Body of pancreas (tissue), 4 donors: ENCODE measurements around the gene TNNC1.

Experiments used
- POLR2A ChIP-seq, 3 donors: fragments of 450-650 bp; IDR thresholded peaks; one replicate each; pipeline ENCODE4 v1.6.1; 2016; ENCODE audit warnings: antibody characterized with exemption in 3 of 3, mild to moderate bottlenecking in 2 of 3
- TF ChIP-seq, protein P1 (sequence below), 7 experiments: fragments of 450-650 bp in 4 of 7; fragments of 200-600 bp in 3 of 7; sonication (generic) in 3 of 7; IDR thresholded peaks; one replicate each; pipeline ENCODE4 v1.5.1; 2016 to 2019; ENCODE audit warnings: antibody characterized with exemption in 7 of 7

DNA sequence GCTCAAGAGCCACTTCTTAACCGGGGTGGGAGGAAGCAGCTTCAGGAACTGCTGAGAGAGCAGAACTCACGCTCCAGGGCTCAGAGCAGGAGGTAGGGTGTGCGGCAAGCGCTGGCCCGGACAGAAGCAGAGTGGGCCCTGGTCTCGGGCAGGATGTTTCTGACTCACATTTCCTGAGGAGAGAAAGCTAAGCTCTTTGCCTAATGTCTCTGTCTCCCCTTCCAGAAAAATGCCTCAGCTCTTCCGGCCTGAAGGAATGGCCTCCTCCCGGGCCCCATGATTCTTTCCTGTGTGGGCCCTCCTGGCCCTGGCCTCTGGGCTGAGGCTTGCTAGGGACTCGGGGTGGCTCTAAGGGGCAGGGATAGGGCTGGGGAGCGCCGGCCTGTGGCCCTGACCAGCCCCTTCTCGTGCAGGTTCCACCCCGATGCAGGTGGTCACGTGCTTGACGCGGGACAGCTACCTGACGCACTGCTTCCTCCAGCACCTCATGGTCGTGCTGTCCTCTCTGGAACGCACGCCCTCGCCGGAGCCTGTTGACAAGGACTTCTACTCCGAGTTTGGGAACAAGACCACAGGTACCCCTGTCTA, 37.2 kb upstream of the TNNC1 start:
- TF ChIP-seq, protein P1, sequence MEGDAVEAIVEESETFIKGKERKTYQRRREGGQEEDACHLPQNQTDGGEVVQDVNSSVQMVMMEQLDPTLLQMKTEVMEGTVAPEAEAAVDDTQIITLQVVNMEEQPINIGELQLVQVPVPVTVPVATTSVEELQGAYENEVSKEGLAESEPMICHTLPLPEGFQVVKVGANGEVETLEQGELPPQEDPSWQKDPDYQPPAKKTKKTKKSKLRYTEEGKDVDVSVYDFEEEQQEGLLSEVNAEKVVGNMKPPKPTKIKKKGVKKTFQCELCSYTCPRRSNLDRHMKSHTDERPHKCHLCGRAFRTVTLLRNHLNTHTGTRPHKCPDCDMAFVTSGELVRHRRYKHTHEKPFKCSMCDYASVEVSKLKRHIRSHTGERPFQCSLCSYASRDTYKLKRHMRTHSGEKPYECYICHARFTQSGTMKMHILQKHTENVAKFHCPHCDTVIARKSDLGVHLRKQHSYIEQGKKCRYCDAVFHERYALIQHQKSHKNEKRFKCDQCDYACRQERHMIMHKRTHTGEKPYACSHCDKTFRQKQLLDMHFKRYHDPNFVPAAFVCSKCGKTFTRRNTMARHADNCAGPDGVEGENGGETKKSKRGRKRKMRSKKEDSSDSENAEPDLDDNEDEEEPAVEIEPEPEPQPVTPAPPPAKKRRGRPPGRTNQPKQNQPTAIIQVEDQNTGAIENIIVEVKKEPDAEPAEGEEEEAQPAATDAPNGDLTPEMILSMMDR (IDR thresholded peaks at IDR 0.05) = no peak
- peak in 1 of 3 donors; percentile 16 for TF ChIP-seq POLR2A (IDR thresholded peaks at IDR 0.05)
